ENCODE measurements around the gene PKLR.
"Not testable (repeated sequence)": the region's sequence is repeated elsewhere in the genome, so short reads cannot be mapped to it uniquely, and the experiment has no call there.

PKLR gene

DNA sequence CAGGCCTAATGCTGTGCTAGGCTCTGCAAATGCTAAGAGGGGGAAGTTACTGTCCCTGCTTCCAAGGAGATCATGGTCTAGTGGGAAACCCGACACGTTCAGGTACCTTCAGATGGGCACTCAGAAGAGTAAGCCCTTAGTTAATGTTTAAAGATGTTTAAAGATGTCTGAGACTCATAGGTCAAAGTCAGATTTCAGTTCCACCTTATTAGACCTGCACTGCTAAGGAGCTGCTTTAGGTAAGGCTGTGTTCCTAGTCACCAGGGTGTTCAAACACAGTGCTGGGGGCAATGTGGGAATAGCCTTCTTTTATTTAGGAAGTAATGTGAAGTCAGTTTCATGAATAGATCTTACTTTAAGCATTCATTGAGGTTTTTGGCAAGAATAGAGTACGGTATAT lies 15.7 kb upstream of the PKLR start:
- no peak for DNase-seq

GRCh38 chr1:155313261-155313660 lies 12.0 kb upstream of the PKLR start:
- DNase-seq: no peak

DNA sequence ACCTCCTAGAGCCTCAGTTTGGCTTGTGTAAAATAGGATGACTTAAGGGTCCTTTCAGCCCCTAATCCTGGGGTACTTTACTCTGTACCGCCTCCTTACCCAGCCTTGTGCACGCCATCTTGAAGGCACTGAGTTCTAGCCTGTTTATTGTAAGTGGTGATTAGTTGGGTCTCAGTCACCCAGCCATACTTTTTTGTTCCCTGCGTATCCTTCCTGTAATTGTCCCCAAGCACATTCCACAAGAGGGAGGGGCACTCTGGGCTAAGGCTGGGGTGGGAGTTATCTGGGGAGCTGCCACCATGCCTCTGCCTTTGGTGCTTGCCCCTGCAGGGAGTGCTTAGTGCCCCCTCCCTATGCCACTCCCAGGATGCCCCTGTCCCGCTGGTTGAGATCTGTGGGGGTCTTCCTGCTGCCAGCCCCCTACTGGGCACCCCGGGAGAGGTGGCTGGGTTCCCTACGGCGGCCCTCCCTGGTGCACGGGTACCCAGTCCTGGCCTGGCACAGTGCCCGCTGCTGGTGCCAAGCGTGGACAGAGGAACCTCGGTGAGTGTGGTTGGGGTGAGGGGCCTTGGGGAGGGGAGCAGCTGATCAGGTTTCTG lies 8.3 kb upstream of the PKLR start:
- DNase-seq: peak; percentile 60

- DNase-seq: peak; percentile 100
These were observed 7.5 kb upstream of the PKLR start, which contains the start of gene FDPS for GRCh38 chr1:155308493-155309422. Gene FDPS, plus strand, starts transcription at chr1:155308866. Its CDS starts 924 bp downstream, at chr1:155309790.

DNA sequence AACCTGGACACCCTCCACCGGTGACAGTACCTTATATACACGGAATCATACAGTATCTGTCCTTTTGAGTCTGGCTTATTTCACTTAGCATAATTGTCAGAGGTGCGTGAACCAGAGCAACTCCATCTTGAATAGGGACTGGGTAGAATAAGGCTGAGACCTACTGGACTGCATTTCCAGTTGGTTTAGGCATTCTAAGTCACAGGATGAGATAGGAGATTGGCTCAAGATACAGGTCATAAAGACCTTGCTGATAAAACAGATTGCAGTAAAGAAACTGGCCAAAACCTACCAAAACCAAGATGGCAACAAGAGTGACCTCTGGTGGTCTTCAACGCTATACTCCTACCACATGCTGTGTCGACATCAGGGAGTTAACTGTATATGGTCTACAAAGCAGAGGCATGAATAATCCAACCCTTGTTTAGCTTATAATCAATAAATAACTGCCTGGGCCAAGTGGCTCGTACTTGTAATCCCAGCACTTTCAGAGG lies 6.1 kb upstream of the PKLR start:
- DNase-seq: peak; percentile 91

- no peak for DNase-seq
These were observed 4.7 kb upstream of the PKLR start for GRCh38 chr1:155305881-155306391.

DNA sequence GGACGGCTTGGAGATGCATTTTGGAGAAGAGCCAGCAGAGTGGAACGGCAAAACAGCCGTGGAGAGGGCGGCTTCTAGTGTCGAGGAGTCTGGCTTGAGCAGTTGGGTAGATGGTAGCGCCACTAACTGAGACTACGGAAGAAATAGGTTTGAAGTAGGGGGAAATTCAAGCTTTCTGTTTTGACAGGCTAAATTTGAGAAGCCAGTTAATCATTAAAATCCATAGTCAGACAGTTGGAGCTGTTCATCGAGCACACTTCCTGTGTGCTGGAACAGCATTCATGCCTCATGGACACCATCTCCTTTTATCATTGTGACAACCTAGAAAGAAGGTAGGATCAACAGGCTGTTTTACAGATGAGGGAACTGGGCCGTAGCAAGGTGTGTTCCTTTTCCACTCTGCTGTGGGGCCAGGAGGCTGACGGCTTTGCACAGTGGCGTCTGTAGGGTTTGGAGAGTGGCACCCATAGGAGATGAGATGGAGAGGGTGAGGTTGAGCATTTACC lies 3.4 kb upstream of the PKLR start:
- no peak for DNase-seq

DNA sequence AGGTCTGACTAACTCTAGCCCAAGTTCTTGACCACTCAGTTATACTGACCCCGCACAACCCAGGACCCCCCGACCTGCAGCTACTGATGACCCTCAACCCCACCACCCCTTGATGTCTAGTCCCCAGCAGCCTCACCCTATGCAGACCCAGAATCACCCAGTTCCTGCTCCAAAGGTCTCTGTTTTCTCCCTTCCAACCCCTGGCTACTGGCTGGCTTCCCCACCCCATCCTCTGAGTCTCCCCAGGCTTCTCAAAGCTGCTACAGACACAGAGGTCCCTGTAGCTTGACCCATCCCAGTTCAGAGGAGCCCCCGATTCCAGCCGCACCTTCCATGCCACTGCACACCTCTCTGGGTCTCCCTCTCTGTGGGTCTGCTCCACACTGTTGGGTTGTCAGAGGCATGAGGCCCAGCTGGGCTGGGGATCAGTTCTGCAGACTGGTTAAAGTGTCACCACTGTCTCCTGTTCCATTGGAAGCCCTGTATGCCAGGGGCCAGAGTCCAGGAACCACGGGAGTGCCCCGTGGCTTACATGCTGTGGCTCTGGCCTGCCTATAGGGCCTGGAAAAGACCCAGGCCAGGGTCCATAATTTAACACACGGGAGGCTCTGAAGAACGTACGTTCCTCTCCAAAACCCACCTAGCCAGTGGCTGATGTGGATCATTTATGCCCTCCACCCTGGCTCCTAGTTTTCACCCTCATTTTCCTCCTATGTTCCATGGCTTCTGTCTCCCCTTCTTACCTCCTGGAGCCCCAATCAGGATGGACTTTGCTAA lies 497 bp downstream of the PKLR start:
- no peak for DNase-seq

GRCh38 chr1:155300024-155300423 lies 1.2 kb downstream of the PKLR start:
- no peak for DNase-seq

DNA sequence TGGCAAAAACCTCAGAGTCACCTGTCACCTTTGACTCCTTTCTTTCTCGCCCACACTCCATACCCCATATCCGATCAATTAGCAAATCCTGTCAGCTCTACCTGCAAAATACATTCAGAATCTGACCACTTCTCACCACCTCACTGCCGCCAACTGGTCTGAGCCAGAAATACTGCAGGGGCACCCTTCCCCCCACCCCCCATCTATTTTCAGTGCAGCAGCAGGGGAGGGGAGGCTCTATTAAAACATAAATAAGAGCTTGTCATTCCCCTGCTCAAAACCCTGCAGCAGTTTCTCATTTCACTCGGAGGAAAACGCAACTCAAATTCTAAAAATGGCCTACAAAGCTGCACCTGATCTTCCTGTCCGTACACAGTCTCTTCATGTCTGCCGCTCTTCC lies 3.9 kb downstream of the PKLR start:
- no peak for DNase-seq

DNA sequence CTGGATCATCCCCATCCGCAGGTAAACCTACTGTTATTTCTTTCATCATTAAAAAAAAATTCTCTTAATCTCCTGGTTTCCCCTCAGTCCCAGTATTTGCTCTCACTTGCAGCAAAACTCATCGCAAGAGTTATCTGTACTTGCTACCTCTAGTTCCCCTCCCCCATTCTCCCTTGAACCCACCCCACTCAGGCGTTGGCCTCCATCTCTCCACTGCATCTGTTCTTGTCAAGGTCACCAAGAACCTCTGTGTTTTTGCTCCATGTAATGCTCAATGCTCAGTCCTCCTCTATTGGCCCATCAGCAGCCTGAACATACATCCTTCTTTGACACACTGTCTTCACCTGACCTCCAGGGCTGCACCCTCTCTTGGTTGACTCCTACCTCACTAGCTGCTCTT lies 4.6 kb downstream of the PKLR start:
- DNase-seq: no peak

DNA sequence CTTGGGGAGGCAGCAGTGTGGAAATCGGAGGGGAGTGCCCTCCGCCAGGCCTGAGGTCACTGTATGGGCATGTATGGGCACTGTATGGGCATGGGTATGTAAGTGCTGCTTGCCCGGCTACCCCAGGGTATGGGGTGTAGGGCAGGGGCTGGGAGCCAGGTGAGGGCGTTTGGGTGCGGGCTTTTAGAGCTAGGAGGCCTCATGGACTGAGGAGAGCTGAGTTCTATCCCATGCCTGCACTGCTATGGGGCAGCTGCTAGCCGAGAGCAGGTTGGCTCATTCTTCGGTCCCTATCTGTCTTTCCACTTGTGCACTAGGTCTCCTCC lies 5.3 kb downstream of the PKLR start:
- DNase-seq: no peak

- peak; percentile 50 for DNase-seq
These were observed 5.9 kb downstream of the PKLR start for GRCh38 chr1:155295183-155295941.

GRCh38 chr1:155294520-155295182 lies 6.6 kb downstream of the PKLR start:
- DNase-seq: no peak

DNA sequence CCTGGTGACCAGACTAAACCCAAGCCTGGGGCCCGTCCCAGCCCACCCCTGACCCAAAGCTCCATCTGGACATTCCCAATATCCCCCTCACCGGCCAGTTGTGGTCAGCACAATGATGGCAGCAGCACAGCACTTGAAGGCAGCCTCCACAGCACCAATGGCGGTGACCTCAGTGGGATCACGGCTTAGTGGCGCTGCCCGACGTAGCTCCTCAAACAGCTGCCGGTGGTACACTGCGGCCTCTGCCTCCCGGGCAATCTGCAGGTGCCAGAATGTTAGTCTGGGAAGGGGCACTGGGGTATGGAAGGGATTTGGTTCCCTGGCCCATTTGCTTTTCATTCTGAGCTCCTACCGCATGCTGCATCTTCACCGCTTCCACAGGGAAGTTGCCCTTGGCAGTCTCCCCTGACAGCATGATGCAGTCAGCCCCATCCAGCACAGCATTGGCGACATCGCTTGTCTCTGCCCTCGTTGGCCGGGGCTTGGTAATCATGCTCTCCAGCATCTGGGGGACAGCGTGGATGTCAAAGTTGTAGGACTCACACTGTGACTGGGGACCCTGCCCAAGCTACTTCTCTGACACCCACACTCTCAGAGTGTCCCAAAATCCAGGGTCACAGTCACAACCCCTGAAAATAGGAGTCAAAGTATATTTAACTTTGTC lies 8.0 kb downstream of the PKLR start:
- no peak for DNase-seq

GRCh38 chr1:155291006-155291405 lies 10.2 kb downstream of the PKLR start:
- not testable (repeated sequence) for DNase-seq

DNA sequence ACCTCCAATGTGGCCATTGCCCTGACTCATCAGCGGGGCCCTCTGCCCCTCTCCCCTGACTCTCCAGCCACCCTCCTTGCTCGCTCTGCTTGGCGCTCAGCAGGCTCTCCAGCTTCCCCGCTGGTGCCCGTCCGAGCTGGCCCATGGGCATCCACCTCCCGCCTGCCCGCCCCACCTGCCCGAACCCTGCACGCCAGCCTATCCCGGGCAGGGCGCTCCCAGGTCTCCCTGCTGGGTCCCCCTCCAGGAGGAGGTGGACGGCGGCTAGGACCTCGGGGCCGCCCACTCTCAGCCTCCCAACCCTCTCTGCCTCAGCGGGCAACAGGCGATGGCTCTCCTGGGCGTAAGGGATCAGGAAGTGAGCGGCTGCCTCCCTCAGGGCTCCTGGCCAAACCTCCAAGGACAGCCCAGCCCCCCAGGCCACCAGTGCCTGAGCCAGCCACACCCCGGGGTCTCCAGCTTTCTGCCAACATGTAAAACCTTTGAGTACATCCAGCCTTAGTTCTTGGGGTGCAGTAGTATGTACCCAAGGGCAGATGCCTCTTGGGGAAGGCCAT lies 13.2 kb downstream of the PKLR start:
- DNase-seq: no peak

GRCh38 chr1:155286544-155286943 lies 14.7 kb downstream of the PKLR start:
- no peak for DNase-seq

GRCh38 chr1:155285631-155286044 lies 15.6 kb downstream of the PKLR start:
- no peak for DNase-seq

DNA sequence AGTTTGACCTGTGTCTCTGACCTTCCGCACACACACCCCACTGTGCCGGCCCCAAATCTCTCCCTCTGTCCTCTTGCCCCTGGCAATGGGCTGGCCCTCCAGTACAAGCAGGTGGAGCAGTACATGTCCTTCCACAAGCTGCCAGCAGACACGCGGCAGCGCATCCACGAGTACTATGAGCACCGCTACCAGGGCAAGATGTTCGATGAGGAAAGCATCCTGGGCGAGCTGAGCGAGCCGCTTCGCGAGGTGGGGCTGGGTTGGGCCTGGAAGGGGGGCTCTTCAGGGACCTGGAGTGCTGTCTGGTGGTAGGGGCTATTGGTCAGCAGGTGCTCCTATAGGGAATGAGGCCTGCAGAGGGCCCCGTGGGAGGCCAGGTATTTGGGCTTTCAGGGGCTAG lies 16.2 kb downstream of the PKLR start:
- DNase-seq: no peak

- DNase-seq: no peak
These were observed 16.8 kb downstream of the PKLR start for GRCh38 chr1:155284476-155284875.
